ENCODE results near the gene ARRB1.

Gene ARRB1

GRCh38 chr11:75301131-75301530 lies 50.3 kb downstream of the ARRB1 start:
- TF ChIP-seq POLR2A (IDR thresholded peaks at IDR 0.05; ENCODE audit: extremely low read depth, insufficient read length) = no peak
- no peak for TF ChIP-seq CTCF (IDR thresholded peaks at IDR 0.05; ENCODE audit: low read depth, low read length)
- no peak overlapping the region for H3K4me3 ChIP-seq (ENCODE audit: low read depth, low read length)
- no peak for DNase-seq (ENCODE audit: low read depth)

GRCh38 chr11:75298976-75299260 lies 52.5 kb downstream of the ARRB1 start:
- TF ChIP-seq CTCF (IDR thresholded peaks at IDR 0.05; ENCODE audit: low read depth, low read length) = no peak
- TF ChIP-seq MAX (IDR thresholded peaks at IDR 0.05; ENCODE audit: low read depth, low read length) = no peak
- no peak for TF ChIP-seq MYC (IDR thresholded peaks at IDR 0.05; ENCODE audit: low read depth, low read length)
- TF ChIP-seq POLR2A (IDR thresholded peaks at IDR 0.05; ENCODE audit: extremely low read depth, insufficient read length) = no peak
- DNase-seq (ENCODE audit: low read depth) = no peak
- H3K4me3 ChIP-seq (ENCODE audit: low read depth, low read length) = no peak overlapping the region

- TF ChIP-seq POLR2A (IDR thresholded peaks at IDR 0.05; ENCODE audit: extremely low read depth, insufficient read length) (no peak), MYC (IDR thresholded peaks at IDR 0.05; ENCODE audit: low read depth, low read length) (no peak), MAX (IDR thresholded peaks at IDR 0.05; ENCODE audit: low read depth, low read length) (no peak), CTCF (IDR thresholded peaks at IDR 0.05; ENCODE audit: low read depth, low read length) (no peak)
- DNase-seq (ENCODE audit: low read depth) = no peak
- H3K4me3 ChIP-seq (ENCODE audit: low read depth, low read length) = no peak overlapping the region
Observed at GRCh38 chr11:75298191-75298975, 53.1 kb downstream of the ARRB1 start.

GRCh38 chr11:75293903-75294302 lies 57.6 kb downstream of the ARRB1 start:
- H3K4me3 ChIP-seq (ENCODE audit: low read depth, low read length) = no peak overlapping the region
- TF ChIP-seq POLR2A (IDR thresholded peaks at IDR 0.05; ENCODE audit: extremely low read depth, insufficient read length) (no peak), MAX (IDR thresholded peaks at IDR 0.05; ENCODE audit: low read depth, low read length) (no peak), CTCF (IDR thresholded peaks at IDR 0.05; ENCODE audit: low read depth, low read length) (no peak)

GRCh38 chr11:75292943-75293342 lies 58.5 kb downstream of the ARRB1 start:
- no peak overlapping the region for H3K4me3 ChIP-seq (ENCODE audit: low read depth, low read length)
- DNase-seq (ENCODE audit: low read depth) = no peak
- no peak for TF ChIP-seq MAX (IDR thresholded peaks at IDR 0.05; ENCODE audit: low read depth, low read length)
- no peak for TF ChIP-seq POLR2A (IDR thresholded peaks at IDR 0.05; ENCODE audit: extremely low read depth, insufficient read length)
- no peak for TF ChIP-seq CTCF (IDR thresholded peaks at IDR 0.05; ENCODE audit: low read depth, low read length)

More at GRCh38 chr11:75293903-75294302, 57.6 kb downstream of the ARRB1 start:
- DNase-seq (ENCODE audit: low read depth) = no peak

- TF ChIP-seq MAX (IDR thresholded peaks at IDR 0.05; ENCODE audit: low read depth, low read length) (no peak), POLR2A (IDR thresholded peaks at IDR 0.05; ENCODE audit: extremely low read depth, insufficient read length) (no peak), CTCF (IDR thresholded peaks at IDR 0.05; ENCODE audit: low read depth, low read length) (no peak), MYC (IDR thresholded peaks at IDR 0.05; ENCODE audit: low read depth, low read length) (no peak)
- H3K4me3 ChIP-seq (ENCODE audit: low read depth, low read length) = no peak overlapping the region
- DNase-seq (ENCODE audit: low read depth) = no peak
Observed at GRCh38 chr11:75291741-75292140, 59.7 kb downstream of the ARRB1 start.
